H9 (cell line): ENCODE results near the gene THEM4. TPM values are rescaled to one million over a fixed set of nuclear protein-coding genes. Genes with fewer than 3 reads are reported as not detected.

Experiments
- DNase-seq: peaks from one replicate; pipeline ENCODE4 v3.0.0-alpha.2; 2017
- H2AFZ ChIP-seq: one replicate; pipeline ENCODE4 v1.6.1; 2013; ENCODE audit warnings: mild to moderate bottlenecking, low read length, control low read depth, moderate library complexity
- H2AK5ac ChIP-seq: 2 replicates; pipeline ENCODE4 v1.6.1; 2013; ENCODE audit warnings: low read length, control low read depth, mixed read lengths; ENCODE audit not compliant: insufficient read length
- H2BK120ac ChIP-seq: one replicate; pipeline ENCODE4 v1.6.1; 2013; ENCODE audit warnings: low read depth, mild to moderate bottlenecking, low read length, control low read depth, inconsistent platforms; ENCODE audit not compliant: poor library complexity, severe bottlenecking
- H2BK12ac ChIP-seq: 2 replicates; pipeline ENCODE4 v1.6.1; 2013; ENCODE audit warnings: low read length, control low read depth, mixed read lengths, low read depth; ENCODE audit not compliant: insufficient read length
- H2BK15ac ChIP-seq: 2 replicates; pipeline ENCODE4 v1.6.1; 2013; ENCODE audit warnings: low read depth, low read length, control low read depth
- H2BK20ac ChIP-seq: one replicate; pipeline ENCODE4 v1.6.1; 2013; ENCODE audit warnings: low read depth, mild to moderate bottlenecking, low read length, control low read depth, inconsistent platforms; ENCODE audit not compliant: poor library complexity, severe bottlenecking
- H2BK5ac ChIP-seq: 2 replicates; pipeline ENCODE4 v1.6.1; 2013; ENCODE audit warnings: low read length, control low read depth, mixed read lengths; ENCODE audit not compliant: insufficient read length
- H3K14ac ChIP-seq: 2 replicates; pipeline ENCODE4 v1.6.1; 2013; ENCODE audit warnings: low read length, control low read depth; ENCODE audit not compliant: insufficient read depth
- H3K18ac ChIP-seq: 2 replicates; pipeline ENCODE4 v1.6.1; 2013; ENCODE audit warnings: low read depth, mild to moderate bottlenecking, mixed read lengths, low read length, control low read depth; ENCODE audit not compliant: insufficient read length
- H3K23ac ChIP-seq: 2 replicates; pipeline ENCODE4 v1.6.1; 2013; ENCODE audit warnings: low read length, control low read depth, mixed read lengths, low read depth; ENCODE audit not compliant: insufficient read length
- H3K23me2 ChIP-seq: 2 replicates; pipeline ENCODE4 v1.6.1; 2013; ENCODE audit warnings: low read depth, mild to moderate bottlenecking, mixed read lengths, low read length, control low read depth; ENCODE audit not compliant: insufficient read length, poor library complexity, severe bottlenecking
- H3K27ac ChIP-seq: 2 replicates; pipeline ENCODE4 v1.5.1; 2013; ENCODE audit warnings: low read length, control low read depth, mixed read lengths, low read depth; ENCODE audit not compliant: insufficient read length
- H3K27me3 ChIP-seq: 2 replicates; pipeline ENCODE4 v1.6.1; 2013; ENCODE audit warnings: low read length, control low read depth, inconsistent platforms; ENCODE audit not compliant: insufficient read depth
- H3K4ac ChIP-seq: 2 replicates; pipeline ENCODE4 v1.6.1; 2013; ENCODE audit warnings: low read depth, mild to moderate bottlenecking, control low read depth, inconsistent platforms, low read length, moderate library complexity
- H3K4me1 ChIP-seq: 2 replicates; pipeline ENCODE4 v1.6.1; 2013; ENCODE audit warnings: low read length, control low read depth, inconsistent platforms; ENCODE audit not compliant: insufficient read depth
- H3K4me2 ChIP-seq: 2 replicates; pipeline ENCODE4 v1.6.1; 2013; ENCODE audit warnings: low read length, control low read depth, mixed read lengths; ENCODE audit not compliant: insufficient read length, insufficient read depth
- H3K56ac ChIP-seq: 2 replicates; pipeline ENCODE4 v1.6.1; 2013; ENCODE audit warnings: low read depth, mild to moderate bottlenecking, mixed read lengths, low read length, control low read depth; ENCODE audit not compliant: insufficient read length
- H3K79me1 ChIP-seq: 2 replicates; pipeline ENCODE4 v1.6.1; 2013; ENCODE audit warnings: low read depth, mild to moderate bottlenecking, moderate library complexity, low read length, control low read depth, inconsistent platforms; ENCODE audit not compliant: insufficient read depth, poor library complexity, severe bottlenecking
- H3K79me2 ChIP-seq: 2 replicates; pipeline ENCODE4 v1.6.1; 2013; ENCODE audit warnings: low read length, control low read depth, inconsistent platforms; ENCODE audit not compliant: insufficient read depth
- H3K9ac ChIP-seq: 2 replicates; pipeline ENCODE4 v1.6.1; 2013; ENCODE audit warnings: low read length, control low read depth, mixed read lengths; ENCODE audit not compliant: insufficient read length; ENCODE audit errors: extremely low read depth
- H3K9me3 ChIP-seq: one replicate; pipeline ENCODE4 v1.6.1; 2013; ENCODE audit warnings: low read depth, low read length, inconsistent platforms; ENCODE audit not compliant: control insufficient read depth
- H3T11ph ChIP-seq: one replicate; pipeline ENCODE4 v1.6.1; 2013; ENCODE audit warnings: mild to moderate bottlenecking, low read length, control low read depth, inconsistent platforms
- H4K20me1 ChIP-seq: one replicate; pipeline ENCODE4 v1.6.1; 2013; ENCODE audit not compliant: control insufficient read depth, insufficient read length, insufficient read depth
- H4K5ac ChIP-seq: 2 replicates; pipeline ENCODE4 v1.6.1; 2013; ENCODE audit warnings: low read depth, mild to moderate bottlenecking, mixed read lengths, low read length, control low read depth; ENCODE audit not compliant: insufficient read length
- H4K8ac ChIP-seq: replicated peaks from 2 replicates; pipeline ENCODE4 v1.6.1; 2013; ENCODE audit warnings: low read length, control low read depth, mixed read lengths, low read depth; ENCODE audit not compliant: insufficient read length
- H4K91ac ChIP-seq: 2 replicates; pipeline ENCODE4 v1.6.1; 2013; ENCODE audit warnings: low read depth, mild to moderate bottlenecking, moderate library complexity, mixed read lengths, low read length, control low read depth; ENCODE audit not compliant: insufficient read length
- H3K27ac Mint-ChIP-seq, 3 experiments: 2 replicates in 2 of 3; 3 replicates in 1 of 3; pipeline ENCODE4 v1.8.0; 2020 to 2021; ENCODE audit warnings: mixed read lengths in 3 of 3, mild to moderate bottlenecking in 1 of 3, moderate library complexity in 1 of 3
- H3K27me3 Mint-ChIP-seq: 2 replicates; pipeline ENCODE4 v1.8.0; 2021; ENCODE audit warnings: low read depth, mild to moderate bottlenecking, moderate library complexity, mixed read lengths
- H3K36me3 Mint-ChIP-seq, 3 experiments: 2 replicates in 2 of 3; 3 replicates in 1 of 3; pipeline ENCODE4 v1.8.0; 2020 to 2021; ENCODE audit warnings: low read depth in 3 of 3, mixed read lengths in 3 of 3; ENCODE audit not compliant: insufficient read depth in 1 of 3
- H3K4me1 Mint-ChIP-seq, 2 experiments: 2 replicates each; pipeline ENCODE4 v1.8.0; 2020; ENCODE audit warnings: mixed read lengths in 2 of 2
- H3K4me3 Mint-ChIP-seq, 2 experiments: 2 replicates in 1 of 2; 3 replicates in 1 of 2; pipeline ENCODE4 v1.8.0; 2020 to 2021; ENCODE audit warnings: mild to moderate bottlenecking in 2 of 2, mixed read lengths in 2 of 2, moderate library complexity in 1 of 2
- H3K9me3 Mint-ChIP-seq, 2 experiments: 2 replicates in 1 of 2; 3 replicates in 1 of 2; pipeline ENCODE4 v1.8.0; 2020; ENCODE audit warnings: mild to moderate bottlenecking in 2 of 2, mixed read lengths in 2 of 2, moderate library complexity in 1 of 2
- CTCF ChIP-seq: fragments of 200-600 bp; sonication (generic); conservative IDR thresholded peaks from 3 replicates; pipeline ENCODE4 v1.8.0; 2021; ENCODE audit warnings: antibody characterized with exemption, mild to moderate bottlenecking
- WGBS: extraction: QIAGEN DNeasy Blood & Tissue Kit; methylation state at CpG from one replicate; pipeline ENCODE4 v1.1.7; 2013; ENCODE audit warnings: missing lambda C conversion rate, low lambda C conversion rate, mixed read lengths; ENCODE audit not compliant: insufficient read length; ENCODE audit errors: extremely low coverage; 5-methylcytosine and 5-hydroxymethylcytosine counted together
- total RNA-seq: library from RNA; stranded (reverse); gene quantifications from 2 replicates; pipeline ENCODE4 v1.2.1, GENCODE V29; 2021

The THEM4 gene
- total RNA-seq, 1 experiment from 2014 or later, result 10.5 TPM

- Histone ChIP-seq H2BK12ac (no peak overlapping the region), H3K9me3 (no peaks in the 10 kb centered on the region), H4K20me1 (no peaks in the 10 kb centered on the region), H2BK20ac (no peak overlapping the region), H3K27me3 (no peaks in the 10 kb centered on the region), H3K14ac (no peak overlapping the region), H3K56ac (no peak overlapping the region), H2BK5ac (no peak overlapping the region), H3K23ac (no peak overlapping the region), H3K79me2 (no peaks in the 10 kb centered on the region), H4K91ac (no peak overlapping the region), H2AK5ac (no peak overlapping the region), H3T11ph (no peak overlapping the region), H2BK120ac (no peak overlapping the region), H4K5ac (no peak overlapping the region), H3K79me1 (no peaks in the 10 kb centered on the region), H2BK15ac (no peak overlapping the region), H4K8ac (no peak overlapping the region), H3K18ac (no peak overlapping the region), H3K23me2 (no peaks in the 10 kb centered on the region), H3K4me2 (no peak overlapping the region), H3K27ac (no peak overlapping the region), H3K4ac (no peak overlapping the region), H3K4me1 (no peaks in the 10 kb centered on the region; the same call in 1 of the 2 replicates), H2AFZ (no peak overlapping the region), H3K9ac (no peak overlapping the region)
- Mint-ChIP-seq H3K27ac (no peak overlapping the region), H3K27me3 (peaks cover 2% of the 10 kb centered on the region; the same call in 1 of the 2 replicates), H3K9me3 (no peaks in the 10 kb centered on the region), H3K36me3 (no peaks in the 10 kb centered on the region; a peak in 2 of 7 replicates), H3K4me1 (peaks cover 9 to 19% of the 10 kb centered on the region in 2 experiments), H3K4me3 (no peak overlapping the region)
- no peak for TF ChIP-seq CTCF
- DNase-seq, result no peak
- no CpG with 5 or more reads among the region's 1 CpG for WGBS
These were observed 39.2 kb upstream of the THEM4 start for GRCh38 chr1:151948506-151948905.
